ENCODE measurements around the gene CCNB2. TPM values are rescaled to one million over a fixed set of nuclear protein-coding genes. Genes with fewer than 3 reads are reported as not detected.

Gene CCNB2
- total RNA-seq (2022; extraction: Qiagen RNA extraction; ENCODE audit: low read depth), result 95.3 to 108 TPM (median 106 TPM) in 5 replicates

GRCh38 chr15:59104912-59105732, at the start of gene CCNB2:
TSS of gene CCNB2 (plus strand) at chr15:59105146. CDS start at chr15:59105269, 123 bp downstream.

Other genes starting within 250 kb of the CCNB2 start
- gene SLTM, start 171.5 kb upstream of the CCNB2 start, total RNA-seq (2022; extraction: Qiagen RNA extraction; ENCODE audit: low read depth), result 75.6 to 86.8 TPM (median 80.6 TPM) in 5 replicates
- gene RNF111, start 117.5 kb upstream of the CCNB2 start, total RNA-seq (2022; extraction: Qiagen RNA extraction; ENCODE audit: low read depth), result 22.1 to 29.6 TPM (median 26.6 TPM) in 5 replicates
- gene LDHAL6B, start 101.7 kb downstream of the CCNB2 start, total RNA-seq (2022; extraction: Qiagen RNA extraction; ENCODE audit: low read depth), result not detected in 5 replicates